M059J (cell line): Measurements from ENCODE around the gene SLC39A11. TPM values are rescaled to one million over a fixed set of nuclear protein-coding genes. Genes with fewer than 3 reads are reported as not detected.

Experiments
- DNase-seq: peaks from one replicate; pipeline ENCODE4 v3.0.0-alpha.2; 2012; ENCODE audit warnings: low read depth
- total RNA-seq: library from RNA; depleted of rRNA; stranded (reverse); fragments of >200 nt; shearing (Covaris generic); gene quantifications from 2 replicates; pipeline ENCODE4 v1.2.3, GENCODE V29; 2014

SLC39A11 gene
- total RNA-seq, 1 experiment from 2014 or later = 22.2 TPM

DNA sequence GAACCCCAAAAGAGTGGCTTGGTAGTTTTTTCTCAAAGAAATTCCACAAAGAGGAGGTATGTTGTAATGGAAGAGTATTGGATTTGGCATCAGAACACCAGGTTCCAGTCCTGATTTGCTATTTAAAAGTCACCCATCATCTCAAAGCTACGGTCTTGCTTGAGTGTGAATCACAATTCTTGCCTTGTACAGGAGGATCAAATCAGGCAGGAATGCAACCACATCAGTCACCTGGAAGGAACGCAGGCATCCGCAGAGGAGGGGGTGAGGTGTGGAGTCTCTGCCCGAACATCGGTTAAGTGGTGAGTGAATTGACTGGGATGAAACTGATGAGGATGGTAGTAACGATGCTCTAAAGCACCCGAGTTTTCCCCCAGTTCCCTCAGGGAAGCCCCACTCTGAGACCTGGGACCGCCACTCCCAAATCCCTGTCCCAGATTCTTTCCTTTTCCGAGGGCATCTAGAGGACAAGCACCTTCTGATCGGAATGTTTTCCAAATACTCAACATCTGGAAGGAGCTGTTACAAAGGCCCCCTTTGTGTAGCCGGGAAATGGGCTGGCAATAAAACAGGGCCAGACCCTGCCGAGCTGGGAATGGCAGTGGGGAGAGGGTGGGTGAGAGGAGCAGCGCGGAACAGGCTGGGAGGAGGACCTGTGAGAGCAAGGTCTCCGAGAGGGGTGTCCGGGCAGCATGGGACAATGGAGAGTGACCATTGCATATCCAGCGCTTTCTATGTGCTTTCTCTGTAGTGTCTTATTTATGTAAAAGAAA, 469.6 kb downstream of the SLC39A11 start:
- no peak for DNase-seq

GRCh38 chr17:72619976-72620650, 472.4 kb downstream of the SLC39A11 start:
- no peak for DNase-seq

GRCh38 chr17:72618001-72618509, 474.4 kb downstream of the SLC39A11 start:
- no peak for DNase-seq

DNA sequence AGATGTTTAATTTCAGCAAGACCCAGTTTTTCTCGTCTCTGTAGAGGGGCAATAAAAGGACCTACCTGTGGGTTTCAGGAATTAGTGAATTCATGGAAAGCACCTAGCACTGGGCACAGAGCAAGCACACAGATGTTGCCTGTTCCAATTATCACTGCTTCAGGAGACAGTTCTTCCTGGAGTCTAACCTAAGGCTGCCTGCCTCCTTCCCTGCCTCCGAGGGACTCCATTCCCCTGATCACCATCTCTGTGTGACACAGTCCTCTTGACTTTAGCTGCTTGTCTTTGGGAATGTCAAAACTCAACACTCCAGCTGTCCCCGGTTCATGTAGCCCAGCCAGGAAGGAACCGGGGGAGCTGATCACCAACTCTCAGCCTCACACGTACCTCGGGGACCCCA, 474.9 kb downstream of the SLC39A11 start:
- DNase-seq = no peak

DNA sequence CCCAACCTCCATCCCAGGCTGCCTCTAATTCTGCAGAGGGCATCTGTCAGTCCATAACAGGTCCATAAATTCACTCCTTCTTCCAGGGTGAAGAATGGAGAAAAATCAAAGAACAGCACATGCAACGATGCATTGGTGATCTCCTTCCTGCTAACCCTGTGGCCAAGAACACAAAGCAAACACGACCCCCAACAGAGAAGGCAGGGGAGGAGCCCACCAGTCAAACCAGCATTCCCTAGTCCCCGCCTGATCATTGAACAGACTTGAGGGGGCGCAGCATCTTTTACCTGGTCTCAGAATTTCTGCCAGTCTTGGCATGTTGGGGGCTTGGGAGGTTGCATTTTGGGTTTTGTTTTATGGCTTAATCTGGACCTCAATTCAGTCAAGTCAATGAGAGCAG, 476.0 kb downstream of the SLC39A11 start:
- DNase-seq = no peak

DNA sequence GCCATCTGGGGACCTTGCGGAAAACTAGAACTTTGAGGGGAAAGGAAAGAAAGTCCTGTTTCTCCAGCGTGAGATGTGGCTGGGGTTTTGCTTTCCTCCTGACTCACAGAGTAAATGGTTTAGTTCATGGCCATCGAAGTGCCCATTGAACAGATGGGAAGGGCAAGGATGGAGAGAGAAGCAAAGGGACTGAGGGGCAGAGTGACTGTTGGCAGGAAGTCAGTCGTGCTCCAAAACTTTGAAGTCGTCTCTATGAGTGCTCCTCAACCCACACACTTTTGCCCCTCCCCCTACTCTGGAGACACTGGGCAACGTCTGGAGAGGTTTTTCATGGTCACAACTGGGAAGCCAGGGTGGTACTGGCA, 476.9 kb downstream of the SLC39A11 start:
- DNase-seq = no peak

DNA sequence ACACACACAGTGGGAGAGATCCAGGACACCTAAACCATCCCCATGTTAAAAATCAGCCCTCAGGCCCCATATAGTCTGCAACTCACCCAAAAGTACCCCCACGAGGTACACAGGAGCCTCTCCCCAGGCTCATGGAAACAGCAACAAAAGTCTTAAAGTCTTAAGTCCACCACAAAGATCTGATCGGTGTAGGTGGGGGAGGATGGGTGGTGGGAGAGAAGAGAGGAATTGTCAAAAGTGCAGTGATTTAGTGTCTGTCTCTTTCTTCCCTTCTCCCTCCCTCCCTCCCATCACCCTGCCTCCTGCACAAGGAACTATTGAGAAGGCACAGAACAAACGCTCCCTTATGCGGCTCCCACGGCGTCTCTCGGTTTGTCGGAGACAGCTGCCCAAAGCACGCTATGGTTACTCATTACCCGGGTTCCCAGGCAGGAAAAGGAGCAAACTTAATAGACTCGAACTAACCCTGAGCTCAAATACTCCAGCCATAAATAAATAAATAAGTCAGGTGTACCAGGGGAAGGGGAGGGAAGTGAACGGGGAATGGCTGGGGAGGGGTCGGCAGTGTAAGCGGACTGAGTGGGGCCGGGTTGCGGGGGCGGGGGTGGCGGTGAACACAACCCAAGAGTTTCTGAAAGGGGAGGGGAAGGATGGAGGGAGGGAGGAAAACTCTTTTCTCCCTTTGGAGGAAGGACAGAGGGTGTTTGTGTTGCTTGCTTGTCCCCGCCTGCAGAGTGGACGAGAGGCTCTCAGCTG, 477.4 kb downstream of the SLC39A11 start:
- DNase-seq = peak; percentile 81

DNA sequence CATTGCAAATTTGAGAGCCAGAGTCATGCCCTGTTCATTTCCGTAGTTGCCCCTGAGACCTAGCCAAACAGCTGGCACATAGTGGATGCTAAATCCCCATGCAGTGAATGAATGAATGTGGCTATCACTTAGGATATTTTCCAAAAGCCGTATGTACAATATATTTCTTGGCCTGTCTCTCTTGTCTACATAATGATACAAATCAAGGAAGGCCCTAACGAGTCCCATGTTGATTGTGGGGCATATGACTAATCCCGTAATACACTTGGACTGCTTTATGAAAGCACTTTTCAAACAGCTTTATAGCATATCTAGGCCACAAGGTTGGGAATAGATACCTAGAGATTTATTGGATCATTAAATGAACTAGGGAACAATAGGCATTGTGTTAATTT, 478.0 kb downstream of the SLC39A11 start:
- DNase-seq = peak; percentile 49

- peak; percentile 79 for DNase-seq
Observed at GRCh38 chr17:72613806-72614292, 478.6 kb downstream of the SLC39A11 start.

GRCh38 chr17:72613396-72613795, 479.1 kb downstream of the SLC39A11 start:
- peak; percentile 43 for DNase-seq

GRCh38 chr17:72611172-72611571, 481.3 kb downstream of the SLC39A11 start:
- no peak for DNase-seq

- DNase-seq = peak; percentile 79
Observed at GRCh38 chr17:72609501-72609900, 483.0 kb downstream of the SLC39A11 start.

DNA sequence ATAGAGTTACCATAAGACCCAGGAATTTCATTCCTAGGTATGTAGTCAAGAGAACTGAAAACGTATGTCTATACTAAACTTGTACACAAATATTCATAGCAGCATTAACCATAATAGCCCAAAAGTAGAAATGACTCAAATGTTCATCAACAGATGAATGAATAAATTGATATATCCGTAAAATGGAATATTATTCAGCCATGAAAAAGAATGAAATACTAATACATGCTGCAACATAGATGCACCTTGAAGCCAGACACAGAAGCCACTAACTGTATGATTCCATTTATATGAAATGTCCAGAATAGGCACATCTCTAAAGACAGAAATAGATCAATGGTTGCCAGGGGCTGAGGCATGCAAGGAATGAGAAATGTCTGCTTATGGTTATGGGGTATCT, 484.1 kb downstream of the SLC39A11 start:
- no peak for DNase-seq

DNA sequence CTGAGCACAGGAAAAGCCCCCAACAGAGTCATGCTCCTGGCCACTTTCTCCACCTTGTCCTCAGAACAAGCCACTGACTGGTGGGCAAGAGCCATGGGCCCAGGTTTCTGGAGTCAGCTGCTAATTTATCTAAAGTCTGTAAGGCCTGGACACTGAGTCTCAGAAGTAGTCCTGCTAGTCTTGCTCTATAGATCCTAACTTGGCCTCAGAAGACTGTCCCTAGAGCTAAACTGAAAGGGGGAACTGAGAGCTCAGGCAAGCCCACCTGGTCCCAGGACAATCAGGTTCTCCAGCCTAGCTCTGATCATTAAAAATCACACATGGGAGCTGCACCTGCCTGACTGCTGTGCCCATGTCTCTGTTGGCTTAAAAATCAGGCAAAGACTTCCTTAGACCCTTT, 485.8 kb downstream of the SLC39A11 start:
- DNase-seq = no peak

DNA sequence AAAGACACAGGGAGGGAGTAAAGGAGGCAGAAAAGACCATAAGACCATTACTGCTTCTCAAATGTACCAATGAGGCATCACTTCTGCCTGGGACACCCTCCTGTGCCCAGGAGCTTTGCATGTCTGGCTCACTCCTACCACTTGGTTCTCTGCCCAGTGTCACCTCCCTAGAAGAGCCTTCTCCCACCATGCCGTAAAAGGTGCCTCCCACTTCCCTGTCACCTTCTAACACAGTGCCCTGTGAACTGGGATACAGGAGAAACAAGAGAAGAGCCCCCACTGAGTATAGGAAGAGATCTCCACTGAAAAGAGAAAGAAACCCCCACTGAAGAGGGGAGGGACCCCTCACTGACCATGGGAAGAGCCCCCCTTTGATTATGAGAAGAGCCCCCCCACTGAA, 486.9 kb downstream of the SLC39A11 start:
- no peak for DNase-seq

DNA sequence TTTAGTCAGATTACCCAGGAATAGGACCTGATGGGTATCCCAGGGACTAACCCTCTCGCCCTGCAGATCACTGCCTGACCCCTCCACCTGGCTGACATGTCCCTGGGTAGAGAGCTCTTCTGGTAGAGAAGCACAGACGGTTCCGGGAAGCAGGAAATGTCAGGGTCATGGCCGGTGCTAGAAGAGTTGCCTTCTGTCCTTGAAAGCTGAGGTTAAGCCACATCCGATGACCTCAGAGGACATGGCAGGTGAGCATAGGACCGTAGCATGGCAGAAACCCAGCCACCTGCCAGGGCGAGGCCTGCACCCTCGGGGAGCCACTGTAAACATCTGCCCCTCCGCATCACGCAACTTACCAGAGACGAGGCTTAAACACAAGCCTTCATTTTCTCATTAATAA, 488.0 kb downstream of the SLC39A11 start:
- DNase-seq = no peak

- peak; percentile 94 for DNase-seq
Observed at GRCh38 chr17:72603420-72604242, 488.9 kb downstream of the SLC39A11 start.

GRCh38 chr17:72602517-72603419, 489.7 kb downstream of the SLC39A11 start:
- peak; percentile 97 for DNase-seq

GRCh38 chr17:72600934-72601333, 491.6 kb downstream of the SLC39A11 start:
- DNase-seq = peak; percentile 88

DNA sequence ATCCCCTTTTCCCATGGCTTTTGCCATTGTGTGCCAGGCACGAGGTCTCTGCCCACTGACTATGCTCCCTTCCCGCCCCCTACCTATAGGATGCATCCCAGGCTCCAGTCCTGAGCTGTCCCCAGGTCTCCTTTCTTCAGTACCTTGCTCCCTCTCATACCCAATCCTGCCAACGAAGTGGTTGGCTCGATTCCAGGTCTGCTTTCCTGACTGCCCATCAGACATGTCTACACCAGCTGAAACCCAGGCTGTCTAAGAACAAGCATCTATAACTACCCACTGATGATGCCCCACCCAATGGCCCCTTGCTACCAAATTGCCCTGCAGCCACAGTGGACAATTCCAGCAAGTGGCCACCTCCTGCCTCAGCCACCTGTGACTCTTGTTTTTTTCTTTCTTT, 492.6 kb downstream of the SLC39A11 start:
- no peak for DNase-seq
